PC-3 (cell line): Measurements from ENCODE around the gene MOK. TPM values are rescaled to one million over a fixed set of nuclear protein-coding genes. Genes with fewer than 3 reads are reported as not detected.

Experiments used
- ATAC-seq: fragments of 200-7000 bp; cut with Tn5 transposase; 2 replicates; pipeline ENCODE4 v1.9.1; 2020; ENCODE audit warnings: mild to moderate bottlenecking, moderate library complexity
- BruUV-seq: library from RNA; stranded (reverse); fragments of 400-500 nt; replicated peaks from 2 replicates; lab custom pipeline; 2021; lab: Mats Ljungman, UMichigan
- CTCF ChIA-PET: fragments of 300-600 bp; sonication (Branson Sonifier 250); formaldehyde crosslinking; loops from one replicate; lab custom pipeline; 2022; ENCODE audit warnings: antibody characterized with exemption; lab: Charles Lee
- POLR2A ChIA-PET: fragments of 300-600 bp; sonication (Branson Sonifier 250); formaldehyde crosslinking; loops from one replicate; lab custom pipeline; 2022; ENCODE audit warnings: antibody characterized with exemption; ENCODE audit not compliant: unreplicated experiment; lab: Charles Lee
- DNase-seq: peaks from one replicate; pipeline ENCODE4 v3.0.0-alpha.2; 2015
- H2AFZ ChIP-seq: fragments of 300-600 bp; sonication (generic); 2 replicates; pipeline ENCODE4 v1.6.0; 2016; ENCODE audit warnings: antibody characterized with exemption, low read length
- H3F3A ChIP-seq: fragments of 300-600 bp; sonication (generic); one replicate; pipeline ENCODE4 v1.6.0; 2017; ENCODE audit warnings: antibody characterized with exemption, low read length, control low read depth, mild to moderate bottlenecking; ENCODE audit not compliant: unreplicated experiment
- H3K27ac ChIP-seq: fragments of 300-600 bp; sonication (generic); 2 replicates; pipeline ENCODE4 v1.5.1; 2016; ENCODE audit warnings: mild to moderate bottlenecking, low read length
- H3K27me3 ChIP-seq: fragments of 300-600 bp; sonication (generic); 2 replicates; pipeline ENCODE4 v1.6.1; 2016; ENCODE audit warnings: low read length, mixed read lengths
- H3K36me3 ChIP-seq: fragments of 300-600 bp; sonication (generic); 2 replicates; pipeline ENCODE4 v1.6.1; 2016; ENCODE audit warnings: low read depth, mixed run types, low read length, mixed read lengths
- H3K4me1 ChIP-seq: fragments of 300-600 bp; sonication (generic); 2 replicates; pipeline ENCODE4 v1.5.1; 2016; ENCODE audit warnings: low read length; ENCODE audit not compliant: insufficient read depth
- H3K4me2 ChIP-seq: fragments of 300-600 bp; sonication (generic); 2 replicates; pipeline ENCODE4 v1.6.0; 2016; ENCODE audit warnings: low read length
- H3K4me3 ChIP-seq: fragments of 300-600 bp; sonication (generic); 2 replicates; pipeline ENCODE4 v1.5.1; 2016; ENCODE audit warnings: mild to moderate bottlenecking, low read length, mixed read lengths
- H3K79me2 ChIP-seq: fragments of 300-600 bp; sonication (generic); 2 replicates; pipeline ENCODE4 v1.6.1; 2017; ENCODE audit warnings: low read length, mixed read lengths
- H3K9ac ChIP-seq: fragments of 300-600 bp; sonication (generic); 2 replicates; pipeline ENCODE4 v1.6.0; 2016; ENCODE audit warnings: mild to moderate bottlenecking, low read length
- H3K9me2 ChIP-seq: fragments of 300-600 bp; sonication (generic); replicated peaks from 2 replicates; pipeline ENCODE4 v1.6.1; 2016; ENCODE audit warnings: mixed run types, low read length, mixed read lengths
- H3K9me3 ChIP-seq: fragments of 300-600 bp; sonication (generic); 2 replicates; pipeline ENCODE4 v1.6.1; 2016; ENCODE audit warnings: low read length, mixed read lengths
- H4K20me1 ChIP-seq: fragments of 300-600 bp; sonication (generic); 2 replicates; pipeline ENCODE4 v1.6.1; 2016; ENCODE audit warnings: low read length, mixed read lengths
- EZH2 ChIP-seq: fragments of 300-600 bp; sonication (generic); IDR thresholded peaks from one replicate; pipeline ENCODE4 v1.6.1; 2017; ENCODE audit warnings: antibody characterized with exemption, mild to moderate bottlenecking, low read length; ENCODE audit not compliant: unreplicated experiment
- EZH2phosphoT487 ChIP-seq: fragments of 300-600 bp; sonication (generic); IDR thresholded peaks from 2 replicates; pipeline ENCODE4 v1.6.1; 2018; ENCODE audit warnings: mild to moderate bottlenecking, antibody characterized with exemption, low read length, borderline replicate concordance
- intact Hi-C: fragments of 100-400 bp; cut with micrococcal nuclease; formaldehyde crosslinking; loops from 2 replicates; pipeline ENCODE4 v1.9.0; 2023
- total RNA-seq: library from RNA; depleted of rRNA; stranded (reverse); fragments of >200 nt; gene quantifications from 2 replicates; pipeline ENCODE4 v1.2.3, GENCODE V29; 2014
- TF ChIP-seq, protein P1 (sequence below): fragments of 300-600 bp; sonication (generic); conservative IDR thresholded peaks from 2 replicates; pipeline ENCODE4 v1.5.1; 2017; ENCODE audit warnings: antibody characterized with exemption, low read depth, mild to moderate bottlenecking, low read length

Gene MOK
- total RNA-seq, 1 experiment from 2014 or later, result 108 TPM

DNA sequence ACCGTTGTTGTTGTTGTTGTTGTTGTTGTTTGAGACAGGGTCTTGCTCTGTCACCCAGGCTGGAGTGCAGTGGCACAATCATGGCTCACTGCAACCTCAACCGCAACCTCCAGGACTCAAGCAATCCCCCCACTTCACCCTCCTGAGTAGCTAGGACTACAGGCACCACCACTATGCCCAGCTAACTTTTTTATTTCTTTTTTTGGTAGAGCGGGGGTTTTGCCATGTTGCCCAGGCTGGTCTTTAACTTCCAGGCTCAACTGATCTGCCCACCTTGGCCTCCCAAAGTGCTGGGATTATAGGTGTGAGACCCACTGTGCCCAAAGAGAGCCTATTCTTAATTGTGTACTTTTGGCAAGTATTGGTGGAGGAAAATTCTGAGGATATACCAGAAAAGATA, 25.7 kb downstream of the MOK start:
- Histone ChIP-seq H3K9me2 (no peaks in the 10 kb centered on the region), H4K20me1 (no peaks in the 10 kb centered on the region), H3K4me3 (no peak overlapping the region), H3F3A (peaks cover 27% of the 10 kb centered on the region), H3K9me3 (no peaks in the 10 kb centered on the region), H3K9ac (peak overlapping the region; percentile 93), H3K36me3 (peaks cover 49% of the 10 kb centered on the region), H3K27me3 (no peaks in the 10 kb centered on the region), H3K79me2 (peaks cover 70% of the 10 kb centered on the region), H3K27ac (peak overlapping the region; percentile 99), H3K4me1 (peaks cover 73% of the 10 kb centered on the region), H3K4me2 (peak overlapping the region; percentile 61), H2AFZ (no peak overlapping the region)
- ATAC-seq (no peak), DNase-seq (no peak)
- BruUV-seq, result TSS peak; percentile 57
- intact Hi-C loops, result loop anchor here (1.0 kb wide), 1 partner anchor 17 kb away; no protein-coding TSS in a partner anchor
- TF ChIP-seq, protein P1, sequence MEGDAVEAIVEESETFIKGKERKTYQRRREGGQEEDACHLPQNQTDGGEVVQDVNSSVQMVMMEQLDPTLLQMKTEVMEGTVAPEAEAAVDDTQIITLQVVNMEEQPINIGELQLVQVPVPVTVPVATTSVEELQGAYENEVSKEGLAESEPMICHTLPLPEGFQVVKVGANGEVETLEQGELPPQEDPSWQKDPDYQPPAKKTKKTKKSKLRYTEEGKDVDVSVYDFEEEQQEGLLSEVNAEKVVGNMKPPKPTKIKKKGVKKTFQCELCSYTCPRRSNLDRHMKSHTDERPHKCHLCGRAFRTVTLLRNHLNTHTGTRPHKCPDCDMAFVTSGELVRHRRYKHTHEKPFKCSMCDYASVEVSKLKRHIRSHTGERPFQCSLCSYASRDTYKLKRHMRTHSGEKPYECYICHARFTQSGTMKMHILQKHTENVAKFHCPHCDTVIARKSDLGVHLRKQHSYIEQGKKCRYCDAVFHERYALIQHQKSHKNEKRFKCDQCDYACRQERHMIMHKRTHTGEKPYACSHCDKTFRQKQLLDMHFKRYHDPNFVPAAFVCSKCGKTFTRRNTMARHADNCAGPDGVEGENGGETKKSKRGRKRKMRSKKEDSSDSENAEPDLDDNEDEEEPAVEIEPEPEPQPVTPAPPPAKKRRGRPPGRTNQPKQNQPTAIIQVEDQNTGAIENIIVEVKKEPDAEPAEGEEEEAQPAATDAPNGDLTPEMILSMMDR, result no peak
- no peak for TF ChIP-seq EZH2
- no peak for TF ChIP-seq EZH2phosphoT487
- POLR2A ChIA-PET, result interaction anchor here (0.6 kb wide), 1 partner anchor 15 kb away, joined by 5 read pairs; no protein-coding TSS in a partner anchor
- CTCF ChIA-PET, result no interaction called here

- Histone ChIP-seq H3K9me2 (no peaks in the 10 kb centered on the region), H3K4me3 (no peak overlapping the region), H3K9me3 (no peaks in the 10 kb centered on the region), H3K27me3 (no peaks in the 10 kb centered on the region), H3K36me3 (peaks cover 54% of the 10 kb centered on the region), H3K79me2 (peaks cover 70% of the 10 kb centered on the region), H2AFZ (no peak overlapping the region), H3K9ac (peak overlapping the region; percentile 93), H3K27ac (peak overlapping the region; percentile 99), H4K20me1 (no peaks in the 10 kb centered on the region), H3K4me2 (peak overlapping the region; percentile 61), H3F3A (peaks cover 26% of the 10 kb centered on the region), H3K4me1 (peaks cover 66% of the 10 kb centered on the region)
- ChIA-PET CTCF (no interaction called here), POLR2A (no interaction called here)
- BruUV-seq, result no TSS peak
- intact Hi-C loops, result no loop called here
- ATAC-seq (no peak), DNase-seq (no peak)
- TF ChIP-seq EZH2 (no peak), EZH2phosphoT487 (no peak)
- TF ChIP-seq, protein P1, result no peak
Measured at GRCh38 chr14:102278631-102278935, 26.4 kb downstream of the MOK start.

- H3K79me2 ChIP-seq, result peaks cover 69% of the 10 kb centered on the region
- H3K27me3 ChIP-seq, result no peaks in the 10 kb centered on the region
- no peaks in the 10 kb centered on the region for H4K20me1 ChIP-seq
- ChIA-PET POLR2A (no interaction called here), CTCF (no interaction called here)
- H3K4me3 ChIP-seq, result no peak overlapping the region
- H3K9me2 ChIP-seq, result no peaks in the 10 kb centered on the region
- no peaks in the 10 kb centered on the region for H3K9me3 ChIP-seq
- BruUV-seq, result no TSS peak
- H3F3A ChIP-seq, result peaks cover 22% of the 10 kb centered on the region
- no peak overlapping the region; the same call in 1 of the 2 replicates for H3K4me2 ChIP-seq
- no peak for DNase-seq
- TF ChIP-seq, protein P1, result no peak
- no peak for TF ChIP-seq EZH2
- no peak for TF ChIP-seq EZH2phosphoT487
- peak overlapping the region; percentile 93 for H3K9ac ChIP-seq
- H2AFZ ChIP-seq, result no peak overlapping the region
- H3K36me3 ChIP-seq, result peaks cover 54% of the 10 kb centered on the region
- intact Hi-C loops, result no loop called here
- peak overlapping the region; percentile 99 for H3K27ac ChIP-seq
- ATAC-seq, result no peak
- peaks cover 61% of the 10 kb centered on the region for H3K4me1 ChIP-seq
Measured at GRCh38 chr14:102277874-102278630, 26.9 kb downstream of the MOK start.
